HG03139 (cell line): ENCODE results near the gene ARL6IP4.
A peak's percentile ranks its signal among the peaks of the same experiment; 100 is the strongest.

Experiments
- ATAC-seq: cut with Tn5 transposase; IDR thresholded peaks from one replicate; pipeline ENCODE4 v1.9.1; 2021; ENCODE audit not compliant: unreplicated experiment

ARL6IP4 gene

GRCh38 chr12:122958198-122958888, 22.1 kb upstream of the ARL6IP4 start:
- no peak for ATAC-seq

GRCh38 chr12:122959566-122960192, 20.8 kb upstream of the ARL6IP4 start:
- ATAC-seq = no peak

GRCh38 chr12:122960193-122960569, 20.3 kb upstream of the ARL6IP4 start:
- no peak for ATAC-seq

GRCh38 chr12:122961531-122962329, 18.8 kb upstream of the ARL6IP4 start:
- no peak for ATAC-seq

- ATAC-seq = no peak
Measured at GRCh38 chr12:122963941-122964265, 16.6 kb upstream of the ARL6IP4 start.

GRCh38 chr12:122964439-122965257, 15.8 kb upstream of the ARL6IP4 start:
- ATAC-seq = no peak

- no peak for ATAC-seq
Measured at GRCh38 chr12:122965321-122965751, 15.1 kb upstream of the ARL6IP4 start.

GRCh38 chr12:122965851-122966742, 14.4 kb upstream of the ARL6IP4 start, which contains the start of gene ABCB9:
Gene ABCB9, minus strand, starts transcription at chr12:122966463. Its CDS starts 6,228 bp downstream, at chr12:122960235.
- peak; percentile 62 for ATAC-seq

GRCh38 chr12:122966743-122967550, 13.5 kb upstream of the ARL6IP4 start:
- no peak for ATAC-seq

- ATAC-seq = no peak
Measured at GRCh38 chr12:122968104-122968503, 12.4 kb upstream of the ARL6IP4 start.

GRCh38 chr12:122969676-122970075, 10.8 kb upstream of the ARL6IP4 start:
- no peak for ATAC-seq

GRCh38 chr12:122974274-122974891, 6.1 kb upstream of the ARL6IP4 start:
- ATAC-seq = peak; percentile 67

GRCh38 chr12:122974892-122975789, 5.3 kb upstream of the ARL6IP4 start, which contains the start of gene OGFOD2:
Gene OGFOD2, plus strand, starts transcription at chr12:122975244. Its CDS starts 8 bp downstream, at chr12:122975252.
- peak; percentile 62 for ATAC-seq

GRCh38 chr12:122975790-122976647, 4.5 kb upstream of the ARL6IP4 start:
- no peak for ATAC-seq

GRCh38 chr12:122976648-122976975, 3.9 kb upstream of the ARL6IP4 start:
- ATAC-seq = no peak

- ATAC-seq = no peak
Measured at GRCh38 chr12:122977153-122977552, 3.3 kb upstream of the ARL6IP4 start.
